Activated T-helper 1 cell treated with Interleukin-2 at 50 U/mL for 16 hours (primary cell): Measurements from ENCODE around the gene SELENOO.
A peak's percentile ranks its signal among the peaks of the same experiment; 100 is the strongest.

Source experiments
- DNase-seq: peaks from one replicate; pipeline ENCODE4 v3.0.0-alpha.2; 2020; ENCODE audit warnings: low read depth

The SELENOO gene

GRCh38 chr22:50238755-50239154 is 37.9 kb downstream of the SELENOO start:
- DNase-seq = no peak

- no peak for DNase-seq
Measured at GRCh38 chr22:50242406-50242949, 41.7 kb downstream of the SELENOO start.

GRCh38 chr22:50243685-50244419 is 43.0 kb downstream of the SELENOO start:
- no peak for DNase-seq

GRCh38 chr22:50244420-50245213 is 43.8 kb downstream of the SELENOO start, which contains the start of gene TUBGCP6:
TSS of gene TUBGCP6 (minus strand) at chr22:50245023. CDS start at chr22:50244459, 564 bp downstream.
- DNase-seq = peak; percentile 89

GRCh38 chr22:50245214-50246072 is 44.6 kb downstream of the SELENOO start:
- DNase-seq = no peak

GRCh38 chr22:50246242-50247175 is 45.7 kb downstream of the SELENOO start:
- DNase-seq = no peak

GRCh38 chr22:50247748-50248147 is 46.9 kb downstream of the SELENOO start:
- DNase-seq = peak; percentile 26

GRCh38 chr22:50248196-50249081 is 47.6 kb downstream of the SELENOO start:
- DNase-seq = no peak

GRCh38 chr22:50249341-50250248 is 48.8 kb downstream of the SELENOO start:
- no peak for DNase-seq

GRCh38 chr22:50250249-50250554 is 49.4 kb downstream of the SELENOO start:
- DNase-seq = no peak

GRCh38 chr22:50250555-50251476 is 50.0 kb downstream of the SELENOO start, which contains the start of gene HDAC10:
TSS of gene HDAC10 (minus strand) at chr22:50251265. CDS start at chr22:50251032, 233 bp downstream.
- DNase-seq = peak; percentile 72

GRCh38 chr22:50251477-50252081 is 50.8 kb downstream of the SELENOO start:
- DNase-seq = no peak

- DNase-seq = peak; percentile 55
Measured at GRCh38 chr22:50252082-50253045, 51.6 kb downstream of the SELENOO start.

GRCh38 chr22:50253046-50253915 is 52.5 kb downstream of the SELENOO start:
- DNase-seq = no peak

GRCh38 chr22:50253941-50254340 is 53.1 kb downstream of the SELENOO start:
- DNase-seq = no peak
